ENCODE data around the gene SUSD1. TPM values are rescaled to one million over a fixed set of nuclear protein-coding genes. Genes with fewer than 3 reads are reported as not detected.

Gene SUSD1
- total and polyA plus RNA-seq, 2 donors (not counting 3 experiments of a cell fraction or from before 2014, with no cell fraction given), result 33.1 to 37.8 TPM

DNA sequence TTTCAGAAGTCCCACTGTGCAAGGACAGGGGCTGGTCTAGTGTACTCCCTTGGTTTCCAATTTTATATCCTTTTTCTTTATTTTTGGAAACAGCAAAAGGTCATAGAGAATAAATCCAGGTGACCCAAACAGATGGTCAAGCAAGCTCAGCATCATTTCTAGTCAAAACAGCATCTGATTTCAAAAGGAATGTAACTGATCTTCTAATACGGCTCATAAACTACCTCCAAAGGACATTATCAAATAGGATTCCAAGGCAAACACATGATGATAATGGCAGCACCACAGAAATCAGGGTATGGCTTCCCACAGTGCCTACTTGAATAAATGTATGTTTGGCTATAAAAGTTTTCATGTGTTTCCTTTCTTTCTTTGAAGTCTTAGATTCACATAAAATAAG lies 57.1 kb downstream of the SUSD1 start:
- BruUV-seq (replicated peaks), result no TSS peak

More for the DNA sequence above, 57.1 kb downstream of the SUSD1 start:
- no peak for DNase-seq (ENCODE audit: low read depth, low spot score)
- intact Hi-C loops (cut with micrococcal nuclease), result loop anchor here (10.0 kb wide), 1 partner anchor 677 kb away; no protein-coding TSS in a partner anchor
- ChIA-PET CTCF (no interaction called here), POLR2A (no interaction called here)
- Histone ChIP-seq H3K27ac (ENCODE audit: insufficient read depth, low read depth, low read length) (no peak overlapping the region), H4K20me1 (replicated peaks; ENCODE audit: control insufficient read depth, extremely low read depth, insufficient read depth, low read length) (no peaks in the 10 kb centered on the region), H3K79me2 (ENCODE audit: control insufficient read depth, insufficient read depth, low read length) (no peaks in the 10 kb centered on the region), H3K9me1 (replicated peaks; ENCODE audit: control insufficient read depth, extremely low read depth, insufficient read depth, low read length) (no peaks in the 10 kb centered on the region), H3K9me3 (replicated peaks; ENCODE audit: control insufficient read depth, insufficient read depth, low read length) (no peaks in the 10 kb centered on the region), H3K4me2 (ENCODE audit: insufficient read depth, low read length) (no peak overlapping the region), H3K27me3 (ENCODE audit: control insufficient read depth in 2 of 2, insufficient read depth in 2 of 2, low read length in 2 of 2) (no peaks in the 10 kb centered on the region), H3K36me3 (ENCODE audit: control insufficient read depth in 2 of 2, extremely low read depth in 1 of 2, insufficient read depth in 2 of 2, low read length in 2 of 2) (no peaks in the 10 kb centered on the region), H3K4me3 (replicated peaks in 1 of 3; ENCODE audit: insufficient read depth in 1 of 3, low read depth in 1 of 3, low read length in 3 of 3) (no peak overlapping the region), H2AFZ (ENCODE audit: low read depth, low read length) (no peak overlapping the region), H3K9ac (replicated peaks; ENCODE audit: extremely low read depth, insufficient read depth, low read length) (no peak overlapping the region), H3K4me1 (ENCODE audit: control insufficient read depth, extremely low read depth, insufficient read depth, low read length) (peaks cover 4% of the 10 kb centered on the region)
- no peak for TF ChIP-seq FOS (IDR thresholded peaks at IDR 0.05; ENCODE audit: borderline replicate concordance, insufficient read depth, low read length)
- no peak for TF ChIP-seq GATA2 (IDR thresholded peaks at IDR 0.05; ENCODE audit: insufficient read depth, insufficient read length, low read depth, low read length)
- TF ChIP-seq MYC (IDR thresholded peaks at IDR 0.05; ENCODE audit: low read depth, low read length), result no peak
- TF ChIP-seq, protein P1, sequence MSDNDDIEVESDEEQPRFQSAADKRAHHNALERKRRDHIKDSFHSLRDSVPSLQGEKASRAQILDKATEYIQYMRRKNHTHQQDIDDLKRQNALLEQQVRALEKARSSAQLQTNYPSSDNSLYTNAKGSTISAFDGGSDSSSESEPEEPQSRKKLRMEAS (IDR thresholded peaks at IDR 0.05; ENCODE audit: insufficient read depth, insufficient read length), result no peak
- TF ChIP-seq POLR2AphosphoS5 (IDR thresholded peaks at IDR 0.05; ENCODE audit: insufficient read depth, low read depth, low read length), result no peak
- no peak for TF ChIP-seq CTCF (IDR thresholded peaks at IDR 0.05; ENCODE audit: extremely low read depth in 1 of 2, insufficient read depth in 1 of 2, low read depth in 1 of 2, low read length in 2 of 2)
- no peak for TF ChIP-seq EZH2 (IDR thresholded peaks at IDR 0.05; ENCODE audit: borderline replicate concordance, low read depth, low read length, severe bottlenecking)
- dilution Hi-C loops (cut with MboI; ENCODE audit: extremely low pct_ligation_motif_present, low sequenced_read_pairs), result no loop called here
- no peak for FAIRE-seq

Measured in endothelial cell of umbilical vein (primary cell).